PC-3 (cell line): ENCODE data around the gene NOCT. TPM values are rescaled to one million over a fixed set of nuclear protein-coding genes. Genes with fewer than 3 reads are reported as not detected.
"Not testable (repeated sequence)": the region's sequence is repeated elsewhere in the genome, so short reads cannot be mapped to it uniquely, and the experiment has no call there.

Experiments
- ATAC-seq: fragments of 200-7000 bp; cut with Tn5 transposase; 2 replicates; pipeline ENCODE4 v1.9.1; 2020; ENCODE audit warnings: mild to moderate bottlenecking, moderate library complexity
- BruUV-seq: library from RNA; stranded (reverse); fragments of 400-500 nt; replicated peaks from 2 replicates; lab custom pipeline; 2021; lab: Mats Ljungman, UMichigan
- CTCF ChIA-PET: fragments of 300-600 bp; sonication (Branson Sonifier 250); formaldehyde crosslinking; loops from one replicate; lab custom pipeline; 2022; ENCODE audit warnings: antibody characterized with exemption; lab: Charles Lee
- POLR2A ChIA-PET: fragments of 300-600 bp; sonication (Branson Sonifier 250); formaldehyde crosslinking; loops from one replicate; lab custom pipeline; 2022; ENCODE audit warnings: antibody characterized with exemption; ENCODE audit not compliant: unreplicated experiment; lab: Charles Lee
- DNase-seq: peaks from one replicate; pipeline ENCODE4 v3.0.0-alpha.2; 2015
- H2AFZ ChIP-seq: fragments of 300-600 bp; sonication (generic); 2 replicates; pipeline ENCODE4 v1.6.0; 2016; ENCODE audit warnings: antibody characterized with exemption, low read length
- H3F3A ChIP-seq: fragments of 300-600 bp; sonication (generic); one replicate; pipeline ENCODE4 v1.6.0; 2017; ENCODE audit warnings: antibody characterized with exemption, low read length, control low read depth, mild to moderate bottlenecking; ENCODE audit not compliant: unreplicated experiment
- H3K27ac ChIP-seq: fragments of 300-600 bp; sonication (generic); 2 replicates; pipeline ENCODE4 v1.5.1; 2016; ENCODE audit warnings: mild to moderate bottlenecking, low read length
- H3K27me3 ChIP-seq: fragments of 300-600 bp; sonication (generic); 2 replicates; pipeline ENCODE4 v1.6.1; 2016; ENCODE audit warnings: low read length, mixed read lengths
- H3K36me3 ChIP-seq: fragments of 300-600 bp; sonication (generic); 2 replicates; pipeline ENCODE4 v1.6.1; 2016; ENCODE audit warnings: low read depth, mixed run types, low read length, mixed read lengths
- H3K4me1 ChIP-seq: fragments of 300-600 bp; sonication (generic); 2 replicates; pipeline ENCODE4 v1.5.1; 2016; ENCODE audit warnings: low read length; ENCODE audit not compliant: insufficient read depth
- H3K4me2 ChIP-seq: fragments of 300-600 bp; sonication (generic); 2 replicates; pipeline ENCODE4 v1.6.0; 2016; ENCODE audit warnings: low read length
- H3K4me3 ChIP-seq: fragments of 300-600 bp; sonication (generic); 2 replicates; pipeline ENCODE4 v1.5.1; 2016; ENCODE audit warnings: mild to moderate bottlenecking, low read length, mixed read lengths
- H3K79me2 ChIP-seq: fragments of 300-600 bp; sonication (generic); 2 replicates; pipeline ENCODE4 v1.6.1; 2017; ENCODE audit warnings: low read length, mixed read lengths
- H3K9ac ChIP-seq: fragments of 300-600 bp; sonication (generic); 2 replicates; pipeline ENCODE4 v1.6.0; 2016; ENCODE audit warnings: mild to moderate bottlenecking, low read length
- H3K9me2 ChIP-seq: fragments of 300-600 bp; sonication (generic); replicated peaks from 2 replicates; pipeline ENCODE4 v1.6.1; 2016; ENCODE audit warnings: mixed run types, low read length, mixed read lengths
- H3K9me3 ChIP-seq: fragments of 300-600 bp; sonication (generic); 2 replicates; pipeline ENCODE4 v1.6.1; 2016; ENCODE audit warnings: low read length, mixed read lengths
- H4K20me1 ChIP-seq: fragments of 300-600 bp; sonication (generic); 2 replicates; pipeline ENCODE4 v1.6.1; 2016; ENCODE audit warnings: low read length, mixed read lengths
- CTCF ChIP-seq: fragments of 300-600 bp; sonication (generic); conservative IDR thresholded peaks from 2 replicates; pipeline ENCODE4 v1.5.1; 2017; ENCODE audit warnings: antibody characterized with exemption, low read depth, mild to moderate bottlenecking, low read length
- EZH2 ChIP-seq: fragments of 300-600 bp; sonication (generic); IDR thresholded peaks from one replicate; pipeline ENCODE4 v1.6.1; 2017; ENCODE audit warnings: antibody characterized with exemption, mild to moderate bottlenecking, low read length; ENCODE audit not compliant: unreplicated experiment
- EZH2phosphoT487 ChIP-seq: fragments of 300-600 bp; sonication (generic); IDR thresholded peaks from 2 replicates; pipeline ENCODE4 v1.6.1; 2018; ENCODE audit warnings: mild to moderate bottlenecking, antibody characterized with exemption, low read length, borderline replicate concordance
- intact Hi-C: fragments of 100-400 bp; cut with micrococcal nuclease; formaldehyde crosslinking; loops from 2 replicates; pipeline ENCODE4 v1.9.0; 2023
- total RNA-seq: library from RNA; depleted of rRNA; stranded (reverse); fragments of >200 nt; gene quantifications from 2 replicates; pipeline ENCODE4 v1.2.3, GENCODE V29; 2014

NOCT gene
- total RNA-seq, 1 experiment from 2014 or later: 32.7 TPM

- Histone ChIP-seq H3K27ac (no peak overlapping the region), H3K9me2 (no peaks in the 10 kb centered on the region), H2AFZ (no peak overlapping the region), H3K4me1 (no peaks in the 10 kb centered on the region), H3K36me3 (no peaks in the 10 kb centered on the region), H4K20me1 (no peaks in the 10 kb centered on the region), H3K4me3 (no peak overlapping the region), H3K27me3 (no peaks in the 10 kb centered on the region), H3K4me2 (no peak overlapping the region), H3F3A (no peaks in the 10 kb centered on the region), H3K9ac (no peak overlapping the region), H3K79me2 (no peaks in the 10 kb centered on the region), H3K9me3 (no peaks in the 10 kb centered on the region)
- CTCF ChIA-PET: no interaction called here
- ATAC-seq (no peak), DNase-seq (no peak)
- BruUV-seq: no TSS peak
- intact Hi-C loops: no loop called here
- no peak for TF ChIP-seq EZH2phosphoT487
- no peak for TF ChIP-seq CTCF
- no peak for TF ChIP-seq EZH2
- POLR2A ChIA-PET: no interaction called here
Measured at GRCh38 chr4:138996090-138996489, 19.5 kb upstream of the NOCT start.

- Histone ChIP-seq H3F3A (no peaks in the 10 kb centered on the region), H3K27ac (no peak overlapping the region), H3K4me2 (no peak overlapping the region), H2AFZ (no peak overlapping the region), H3K9ac (no peak overlapping the region), H3K79me2 (no peaks in the 10 kb centered on the region), H3K9me3 (no peaks in the 10 kb centered on the region), H3K27me3 (no peaks in the 10 kb centered on the region), H3K4me3 (no peak overlapping the region), H3K36me3 (no peaks in the 10 kb centered on the region), H3K4me1 (no peaks in the 10 kb centered on the region), H4K20me1 (no peaks in the 10 kb centered on the region), H3K9me2 (no peaks in the 10 kb centered on the region)
- ATAC-seq (no peak), DNase-seq (no peak)
- intact Hi-C loops: no loop called here
- POLR2A ChIA-PET: no interaction called here
- CTCF ChIA-PET: no interaction called here
- TF ChIP-seq CTCF (no peak), EZH2phosphoT487 (no peak), EZH2 (no peak)
- BruUV-seq: no TSS peak
Measured at GRCh38 chr4:138999666-139000065, 15.9 kb upstream of the NOCT start.

GRCh38 chr4:139000134-139000533 is 15.4 kb upstream of the NOCT start:
- H3K79me2 ChIP-seq, CTCF ChIA-PET, H3K4me1 ChIP-seq, H4K20me1 ChIP-seq, ATAC-seq, H3K9ac ChIP-seq, H2AFZ ChIP-seq, DNase-seq, H3K27me3 ChIP-seq, BruUV-seq, H3K4me2 ChIP-seq, H3K9me3 ChIP-seq, H3K9me2 ChIP-seq, POLR2A ChIA-PET, H3K36me3 ChIP-seq, intact Hi-C loops, H3F3A ChIP-seq, H3K4me3 ChIP-seq, H3K27ac ChIP-seq: not testable (repeated sequence)

GRCh38 chr4:139001430-139001829 is 14.2 kb upstream of the NOCT start:
- H3K36me3 ChIP-seq, H3K27me3 ChIP-seq, H3K27ac ChIP-seq, H3K4me1 ChIP-seq, H3K4me3 ChIP-seq, BruUV-seq, H3K4me2 ChIP-seq, H2AFZ ChIP-seq, H3K9ac ChIP-seq, DNase-seq, H3F3A ChIP-seq, H4K20me1 ChIP-seq, ATAC-seq, H3K9me3 ChIP-seq, H3K79me2 ChIP-seq, intact Hi-C loops, H3K9me2 ChIP-seq, CTCF ChIA-PET: not testable (repeated sequence)
- POLR2A ChIA-PET: interaction anchor here (0.7 kb wide), 1 partner anchor 52 kb away, joined by 3 read pairs; no protein-coding TSS in a partner anchor

- ATAC-seq, BruUV-seq, H3K36me3 ChIP-seq, H3K27ac ChIP-seq, H4K20me1 ChIP-seq, H3K9ac ChIP-seq, H3K4me2 ChIP-seq, H3K9me3 ChIP-seq, H2AFZ ChIP-seq, H3F3A ChIP-seq, H3K9me2 ChIP-seq, H3K27me3 ChIP-seq, H3K4me3 ChIP-seq, intact Hi-C loops, H3K79me2 ChIP-seq, CTCF ChIA-PET, DNase-seq, H3K4me1 ChIP-seq: not testable (repeated sequence)
- POLR2A ChIA-PET: interaction anchor here (0.6 kb wide), 1 partner anchor 1344 kb away, joined by 5 read pairs; no protein-coding TSS in a partner anchor
Measured at GRCh38 chr4:139003668-139004067, 11.9 kb upstream of the NOCT start.
